NCI-H187 (cell line): Measurements from ENCODE around the gene PKN3.
A peak's percentile ranks its signal among the peaks of the same experiment; 100 is the strongest.

Source experiments
- DNase-seq, 2 experiments: peaks; one replicate each; lab custom pipeline; 2025; lab: John Stamatoyannopoulos, UW

The PKN3 gene

DNA sequence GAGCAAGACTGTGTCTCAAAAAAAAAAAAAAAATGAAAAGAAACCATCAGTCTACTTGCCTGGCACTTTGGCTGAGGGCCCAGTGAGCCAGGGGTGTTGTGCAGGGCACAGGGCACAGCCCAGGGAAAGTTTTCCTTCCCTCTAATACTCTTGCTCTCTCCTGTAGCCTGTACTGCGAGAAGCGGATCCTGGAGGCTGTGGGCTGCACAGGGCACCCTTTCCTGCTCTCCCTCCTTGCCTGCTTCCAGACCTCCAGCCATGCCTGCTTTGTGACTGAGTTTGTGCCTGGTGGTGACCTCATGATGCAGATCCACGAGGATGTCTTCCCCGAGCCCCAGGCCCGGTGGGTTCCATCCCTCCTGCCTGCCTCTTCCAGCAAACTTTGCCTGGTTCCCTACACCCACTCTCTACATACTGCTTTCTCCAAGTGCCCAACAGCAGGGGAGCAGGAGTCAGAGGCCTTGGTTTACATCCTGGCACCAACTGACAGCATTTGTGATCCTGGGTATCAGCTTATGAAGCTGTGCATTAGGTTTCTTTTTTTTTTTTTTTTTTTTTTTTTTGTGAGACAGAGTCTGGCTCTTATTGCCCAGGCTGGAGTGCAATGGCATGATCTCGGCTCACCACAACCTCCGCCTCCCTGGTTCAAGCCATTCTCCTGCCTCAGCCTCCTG is 14.4 kb downstream of the PKN3 start:
- DNase-seq: no peak

DNA sequence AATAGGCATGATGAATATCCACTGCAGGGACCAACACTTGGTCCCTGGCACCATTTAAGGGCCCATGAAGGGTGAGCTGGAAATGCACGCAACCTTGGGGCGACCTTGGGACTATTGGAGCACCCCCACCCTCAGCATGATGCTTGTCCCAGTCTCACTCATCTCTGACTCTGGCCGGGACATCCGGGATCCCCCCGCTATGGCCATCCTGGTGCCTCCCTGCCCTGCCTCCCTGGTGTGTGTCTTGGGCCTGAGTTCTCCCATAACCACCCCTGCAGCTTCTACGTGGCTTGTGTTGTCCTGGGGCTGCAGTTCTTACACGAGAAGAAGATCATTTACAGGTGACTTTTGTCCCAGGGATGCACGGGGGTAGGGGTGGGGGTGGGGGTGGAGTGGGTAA is 15.7 kb downstream of the PKN3 start:
- DNase-seq: no peak

DNA sequence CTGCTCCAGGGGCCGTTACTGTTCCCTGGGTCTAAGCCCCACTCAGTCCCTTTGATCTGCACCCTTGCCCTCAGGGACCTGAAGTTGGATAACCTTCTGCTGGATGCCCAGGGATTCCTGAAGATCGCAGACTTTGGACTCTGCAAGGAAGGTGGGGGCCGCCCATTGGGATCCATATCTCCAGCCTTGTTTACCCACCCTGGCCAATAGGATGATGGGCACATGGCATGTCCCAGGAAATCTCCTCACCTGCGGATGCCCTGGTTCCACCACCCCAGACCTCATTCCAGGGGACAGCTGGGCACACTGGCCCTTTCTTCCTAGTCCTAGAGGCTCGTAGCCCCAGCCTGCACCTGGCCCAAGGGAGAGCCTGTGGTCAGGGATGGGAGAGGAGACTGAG is 16.2 kb downstream of the PKN3 start:
- no peak for DNase-seq

DNA sequence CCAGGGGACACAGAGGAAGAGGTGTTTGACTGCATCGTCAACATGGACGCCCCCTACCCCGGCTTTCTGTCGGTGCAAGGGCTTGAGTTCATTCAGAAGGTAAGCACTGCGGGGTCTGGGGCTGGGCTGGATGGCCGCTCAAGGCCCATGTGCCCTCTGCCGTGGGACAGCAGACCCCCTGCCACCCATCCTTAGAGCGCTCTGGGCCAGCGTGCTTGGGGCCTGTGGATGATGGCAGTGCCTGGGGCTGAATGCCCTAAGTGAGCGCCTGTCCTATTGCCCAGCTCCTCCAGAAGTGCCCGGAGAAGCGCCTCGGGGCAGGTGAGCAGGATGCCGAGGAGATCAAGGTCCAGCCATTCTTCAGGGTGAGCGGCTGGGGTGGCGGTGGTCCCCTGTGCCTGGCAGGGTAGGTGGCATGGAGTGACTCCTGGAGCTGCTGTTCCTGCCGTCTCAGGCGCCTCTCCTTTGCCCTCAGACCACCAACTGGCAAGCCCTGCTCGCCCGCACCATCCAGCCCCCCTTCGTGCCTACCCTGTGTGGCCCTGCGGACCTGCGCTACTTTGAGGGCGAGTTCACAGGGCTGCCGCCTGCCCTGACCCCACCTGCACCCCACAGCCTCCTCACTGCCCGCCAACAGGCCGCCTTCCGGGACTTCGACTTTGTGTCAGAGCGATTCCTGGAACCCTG is 17.8 kb downstream of the PKN3 start:
- DNase-seq: no peak

DNA sequence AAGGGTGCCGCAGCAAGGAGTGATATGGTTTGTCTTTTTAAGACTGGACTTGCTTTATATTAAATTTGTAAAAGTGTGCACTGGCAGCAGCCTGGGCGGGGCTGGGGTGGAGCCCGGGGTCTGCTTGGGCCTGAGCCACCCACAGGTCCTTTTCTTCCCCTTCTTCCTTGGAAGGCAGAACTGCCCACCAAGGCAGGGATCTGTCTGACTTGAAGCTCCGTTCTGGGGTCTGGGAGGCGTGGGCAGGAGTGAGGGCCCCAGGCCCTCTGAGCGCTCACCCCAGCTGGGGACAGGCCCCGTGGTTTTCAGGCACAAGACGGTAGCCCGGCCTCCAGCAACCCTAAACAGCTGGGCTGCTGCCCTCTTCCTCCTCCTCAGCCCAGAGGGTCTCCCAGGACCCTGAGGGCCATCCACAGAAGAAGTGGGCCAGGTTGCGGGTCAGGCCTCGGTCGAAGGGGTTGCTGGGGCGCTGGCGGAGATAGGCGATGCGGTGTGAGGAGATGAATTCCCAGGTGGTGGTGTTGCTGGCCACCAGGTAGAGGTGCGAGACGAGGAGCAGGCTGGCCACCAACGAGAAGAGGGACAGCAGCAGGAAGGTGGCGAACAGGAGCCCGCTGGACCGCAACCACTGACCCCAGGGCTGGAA is 18.7 kb downstream of the PKN3 start:
- no peak for DNase-seq

DNA sequence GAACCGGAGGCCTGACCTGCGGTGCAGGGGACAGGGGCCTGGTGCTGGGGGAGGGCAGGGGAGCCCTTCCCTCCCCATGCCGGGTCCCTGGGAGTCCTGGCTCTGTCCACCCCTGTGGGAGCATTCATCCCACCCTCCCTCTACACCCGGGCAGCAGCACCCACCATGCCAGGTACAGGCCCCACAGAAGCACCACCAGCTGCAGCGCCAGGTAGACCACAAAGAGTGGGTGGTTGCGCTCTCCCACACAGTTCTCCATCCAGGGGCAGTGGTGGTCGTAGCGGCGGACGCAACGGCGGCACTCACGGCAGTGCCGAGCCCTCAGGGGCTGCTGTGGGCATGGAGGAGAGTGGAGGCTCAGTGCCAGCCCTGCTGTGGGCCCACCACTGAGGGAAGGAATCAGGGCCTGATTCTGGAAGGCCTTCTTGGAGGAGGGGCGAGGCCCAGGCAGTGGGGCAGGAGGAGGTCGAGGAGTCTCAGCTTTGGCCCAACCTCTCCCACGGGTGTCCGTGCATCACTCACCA is 19.2 kb downstream of the PKN3 start:
- DNase-seq: no peak

DNA sequence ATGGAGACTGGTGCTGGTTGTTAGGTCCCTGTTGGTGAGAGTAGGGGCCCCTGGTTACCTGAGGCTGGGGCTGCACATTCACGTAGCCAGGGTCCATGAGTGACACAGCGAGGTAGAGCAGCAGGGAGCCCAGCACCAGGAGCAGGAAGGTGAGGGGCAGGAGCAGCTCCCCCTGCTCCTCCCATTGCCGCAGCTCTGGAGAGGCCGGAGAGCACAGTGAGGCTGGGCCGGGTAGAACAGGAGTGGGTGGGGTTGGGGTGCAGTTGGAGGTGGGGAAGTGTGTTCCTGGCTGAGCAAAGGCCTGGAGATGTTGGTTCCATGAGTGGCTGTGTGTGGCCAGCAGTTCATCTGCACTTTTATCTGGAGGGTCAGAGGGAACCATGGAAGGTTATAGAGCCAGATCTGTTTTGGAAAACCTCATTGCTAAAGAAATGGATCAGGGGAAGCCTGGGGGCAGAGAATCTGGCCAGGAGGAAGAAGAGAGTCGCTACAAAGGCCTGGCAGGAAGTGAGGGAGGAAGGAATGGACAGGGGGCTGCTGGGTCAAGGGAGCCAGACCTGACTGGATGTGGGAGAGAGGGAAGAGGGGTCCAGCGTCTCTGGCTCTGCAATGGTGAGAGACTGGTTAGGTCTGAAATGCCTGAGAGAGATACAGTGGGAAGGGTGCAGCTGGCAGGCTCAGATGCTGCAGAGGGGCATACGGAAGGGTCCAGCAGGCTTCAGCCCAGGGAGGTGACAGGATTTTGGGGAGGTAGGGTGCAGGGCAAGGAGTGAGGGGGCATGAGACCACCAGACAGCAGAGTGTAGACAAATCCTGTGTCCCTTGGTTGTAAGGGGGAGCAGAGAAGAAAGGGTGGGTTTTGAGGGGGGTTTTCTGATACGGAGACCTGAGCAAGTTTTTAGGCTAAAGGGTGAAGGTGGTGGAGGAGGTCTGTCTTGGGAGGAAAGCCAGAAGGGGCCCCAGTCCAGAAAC is 20.4 kb downstream of the PKN3 start:
- DNase-seq: no peak

DNA sequence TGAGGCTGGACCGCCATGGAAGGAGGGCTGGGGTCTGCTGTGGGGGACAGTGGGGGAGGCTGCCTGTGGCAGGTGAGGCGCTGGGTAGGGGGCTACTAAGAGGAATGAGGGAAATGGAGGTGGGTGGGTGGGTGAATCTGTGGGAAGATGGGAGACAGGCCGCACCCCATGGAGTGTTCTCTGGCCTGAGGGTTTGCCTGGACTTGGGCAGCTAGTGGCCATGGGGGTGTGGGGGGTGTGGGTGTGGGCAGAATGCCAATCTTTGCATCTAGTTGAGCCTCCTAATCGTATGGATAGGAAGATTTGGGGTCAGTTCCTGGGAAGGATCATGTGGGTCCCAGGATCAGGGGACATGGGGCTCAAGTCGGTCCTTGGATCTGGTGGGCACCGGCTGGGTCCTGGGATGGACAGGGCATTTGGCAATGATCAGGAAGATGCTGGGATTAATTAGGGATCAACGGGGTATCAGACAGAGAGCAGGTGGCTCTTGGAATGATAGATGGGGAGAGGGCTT is 21.1 kb downstream of the PKN3 start:
- no peak for DNase-seq

DNA sequence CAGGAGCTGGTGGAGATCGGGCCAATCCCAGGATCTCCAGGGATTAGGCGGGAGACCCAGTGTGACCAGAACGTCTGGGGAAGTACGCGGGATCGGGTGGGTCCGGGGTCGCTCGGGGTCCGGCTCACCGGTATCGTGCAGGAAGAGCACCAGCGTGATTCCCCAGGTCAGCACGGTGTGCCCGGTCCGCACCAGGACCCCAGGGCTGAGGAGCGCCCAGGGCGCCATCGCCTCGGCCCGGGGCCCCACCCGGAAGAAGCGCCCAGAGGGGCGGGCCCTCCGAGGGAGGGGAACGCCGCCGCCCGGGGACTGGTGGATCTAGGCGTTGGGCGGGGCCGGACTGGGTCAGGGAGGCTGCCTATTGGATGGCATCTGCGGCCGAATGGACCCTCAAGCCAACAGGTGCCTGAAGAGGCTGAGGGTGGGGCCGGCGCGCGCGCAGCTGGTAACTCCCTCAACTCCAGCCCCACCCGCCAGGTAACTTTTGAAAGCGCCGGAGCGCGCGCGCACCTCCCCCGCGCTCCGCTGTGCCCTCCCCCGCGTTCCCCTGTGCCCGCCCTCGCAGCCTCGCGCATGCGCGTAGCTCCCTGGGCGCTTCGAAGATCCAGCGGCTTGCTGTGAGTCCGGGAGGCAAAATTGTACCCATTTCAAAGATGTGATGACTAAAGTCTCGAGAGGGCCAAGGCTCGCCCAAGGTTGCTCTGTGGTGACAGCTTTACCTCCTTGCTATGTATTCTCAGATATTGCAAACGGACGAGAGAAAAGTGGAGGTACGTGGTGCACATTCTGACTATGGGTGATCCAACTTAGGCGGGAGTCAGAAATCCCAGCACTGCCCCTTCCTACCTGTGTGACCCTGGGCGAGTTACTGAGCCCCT is 21.8 kb downstream of the PKN3 start, which contains the start of gene ZDHHC12:
TSS of gene ZDHHC12 (minus strand) at position 262 of the 878 bp plus-strand sequence. CDS start at position 228, 34 bp downstream.
- peak; percentile 94 for DNase-seq

DNA sequence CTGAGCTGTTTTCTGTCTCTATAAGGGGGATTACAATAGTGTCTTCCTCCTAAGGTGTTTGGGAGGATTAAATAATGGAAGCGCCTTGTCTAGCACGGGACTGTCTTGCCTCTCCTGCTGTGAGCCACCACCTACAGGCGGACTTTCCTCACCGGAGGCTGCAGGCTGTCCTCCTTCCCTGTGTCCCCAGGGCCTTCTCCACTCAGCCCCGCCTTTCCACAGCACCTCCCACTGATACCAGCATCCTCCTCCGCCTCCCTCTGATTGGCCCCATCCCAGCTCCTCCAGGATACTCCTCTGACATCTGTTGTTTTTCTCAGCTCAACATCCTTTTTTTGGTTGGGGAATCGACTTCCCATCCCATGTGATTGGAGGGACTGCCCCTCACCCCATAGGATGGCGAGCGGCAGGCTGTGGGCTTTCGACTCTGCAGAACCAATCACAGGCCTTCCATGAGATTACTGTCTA is 22.5 kb downstream of the PKN3 start:
- DNase-seq: peak in 1 of 2 experiments; percentile 30

DNA sequence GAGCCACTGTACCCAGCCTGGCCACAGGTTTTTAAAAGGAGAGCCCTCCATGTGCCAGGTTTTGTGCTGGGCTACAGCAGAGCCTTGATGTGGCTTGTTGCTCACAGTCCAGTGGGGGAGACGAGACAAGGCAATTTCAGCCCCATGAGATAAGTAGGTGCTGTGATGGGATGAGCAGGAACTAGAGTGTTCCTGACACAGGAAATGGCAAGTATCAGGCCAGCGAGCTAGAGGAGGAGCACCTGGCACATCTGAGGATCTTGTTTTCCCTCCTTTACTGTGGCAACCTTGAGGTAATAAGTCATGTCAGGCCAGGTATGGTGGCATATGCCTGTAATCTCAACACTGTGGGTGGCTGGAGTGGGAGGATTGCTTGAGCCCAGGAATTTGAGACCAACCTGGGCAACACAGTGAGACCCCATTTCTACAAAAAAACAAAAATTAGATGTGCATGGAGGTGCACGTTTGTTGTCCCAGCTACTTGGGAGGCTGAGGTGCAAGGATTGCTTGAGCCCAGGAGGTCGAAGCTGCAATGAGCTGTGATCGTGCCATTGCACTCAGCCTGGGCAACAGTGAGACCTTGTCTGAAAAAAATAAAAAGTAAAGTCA is 25.4 kb downstream of the PKN3 start:
- DNase-seq: no peak

DNA sequence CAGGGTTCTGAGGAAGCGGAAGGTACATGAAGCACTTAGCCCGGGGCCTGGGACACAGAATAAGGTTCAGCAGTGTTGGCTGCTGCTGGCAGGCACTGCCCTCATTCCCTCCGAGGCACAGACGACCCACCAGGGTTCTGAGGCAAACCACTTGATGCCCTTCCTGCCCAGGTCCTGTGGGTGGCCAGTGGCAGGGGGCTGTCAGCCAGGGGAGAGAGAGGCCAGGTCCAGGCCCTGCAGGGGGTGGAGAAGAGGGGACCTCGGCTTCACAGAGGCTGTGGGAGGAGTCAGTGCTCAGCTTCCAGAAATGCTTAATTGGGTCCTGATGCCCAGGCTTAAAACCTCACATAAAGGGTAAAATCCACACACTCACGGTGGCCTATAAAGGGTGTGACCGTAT is 26.0 kb downstream of the PKN3 start:
- DNase-seq: no peak

DNA sequence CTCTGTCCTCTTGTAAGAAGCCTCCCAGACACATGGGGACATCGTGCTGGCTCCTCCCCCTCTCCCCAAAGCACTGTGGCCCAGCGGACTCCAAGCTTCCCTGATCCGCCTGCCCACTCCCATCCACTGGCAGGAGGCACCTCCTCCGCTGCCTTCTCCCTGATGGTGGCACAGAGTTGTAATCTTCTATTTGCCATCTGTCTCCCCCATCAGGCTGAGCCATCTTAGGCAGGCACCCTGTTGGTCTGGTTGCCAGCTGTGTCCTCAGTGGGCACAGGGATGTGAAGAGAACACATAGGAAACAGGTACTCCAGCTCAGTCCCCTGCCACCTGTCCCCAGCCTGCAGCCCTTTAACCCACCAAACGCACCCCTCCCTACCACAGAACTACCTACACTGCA is 27.0 kb downstream of the PKN3 start:
- no peak for DNase-seq

DNA sequence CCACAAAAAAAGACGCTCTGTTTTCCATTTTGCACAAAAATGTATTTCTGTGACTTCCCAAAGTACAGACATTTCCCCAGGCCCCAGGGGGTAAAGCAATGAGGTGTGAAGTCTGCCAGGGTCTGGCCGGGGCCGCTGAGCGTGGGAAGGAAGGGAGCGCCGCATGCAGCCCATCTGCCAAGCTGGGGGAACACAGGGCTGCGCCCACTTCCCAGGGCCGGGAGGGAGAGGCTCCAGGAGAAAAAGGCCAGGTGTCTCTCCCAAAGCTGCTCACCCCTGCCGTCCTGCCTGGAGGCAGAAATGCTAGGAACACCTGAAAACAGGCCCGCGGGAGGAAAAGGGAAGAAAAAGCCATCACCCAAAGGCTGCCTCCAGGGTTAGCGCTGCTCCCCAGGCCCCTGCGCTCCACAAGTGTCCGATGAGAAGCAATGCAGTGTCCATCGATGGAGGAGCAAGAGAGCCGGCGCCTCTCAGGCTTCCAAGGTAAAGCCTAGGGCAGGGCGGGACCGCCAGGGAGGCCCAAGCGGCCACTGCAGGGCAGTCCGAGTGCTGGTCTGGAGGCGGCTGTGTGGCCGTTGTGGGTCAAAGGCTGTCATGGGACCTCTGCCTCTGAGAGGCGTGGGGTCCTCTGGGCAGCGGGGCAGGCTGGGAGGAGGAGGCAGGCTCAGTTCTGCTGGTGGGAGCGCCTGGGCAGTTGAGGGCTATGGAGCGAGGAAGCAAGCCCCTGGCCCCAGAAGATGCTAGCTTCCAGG is 27.6 kb downstream of the PKN3 start:
- no peak for DNase-seq

DNA sequence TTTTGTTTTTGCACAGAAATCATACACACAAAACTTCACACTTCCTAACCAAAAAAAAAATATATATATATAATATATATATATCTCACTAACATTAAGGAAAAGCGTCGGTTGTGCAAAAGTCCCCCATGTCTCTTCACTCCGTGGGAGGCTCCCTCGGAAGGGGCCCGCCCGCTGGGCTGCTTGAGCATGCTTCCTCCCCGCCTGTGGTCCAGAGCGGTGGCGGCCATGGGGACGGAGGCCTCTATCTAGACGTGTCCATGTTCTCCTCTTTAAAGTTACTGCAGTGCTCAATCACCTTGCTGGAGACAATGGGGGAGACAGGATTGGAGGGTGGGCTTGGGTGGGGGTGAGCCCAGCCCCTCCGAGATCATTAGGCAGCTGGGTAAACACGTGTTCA is 28.8 kb downstream of the PKN3 start:
- DNase-seq: no peak

DNA sequence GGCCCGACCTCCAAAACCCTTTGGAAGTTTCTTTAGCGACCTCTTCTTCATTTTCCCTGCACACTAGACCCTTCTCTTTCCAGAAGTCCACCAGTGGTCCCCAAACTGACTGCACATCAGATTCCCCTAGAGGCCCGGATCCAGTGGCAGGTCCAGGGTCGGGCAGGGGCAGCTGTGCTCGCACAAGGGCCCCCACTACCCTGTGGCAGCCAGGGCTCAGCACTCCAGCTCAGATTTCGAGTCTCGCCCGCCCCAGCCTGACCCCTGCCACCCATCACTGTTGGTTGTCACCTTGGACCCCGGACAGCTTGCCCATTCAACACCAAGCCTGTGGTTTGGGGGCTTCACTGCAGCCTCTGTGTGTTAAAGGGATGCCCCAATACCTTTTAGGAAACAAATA is 29.4 kb downstream of the PKN3 start:
- DNase-seq: no peak

DNA sequence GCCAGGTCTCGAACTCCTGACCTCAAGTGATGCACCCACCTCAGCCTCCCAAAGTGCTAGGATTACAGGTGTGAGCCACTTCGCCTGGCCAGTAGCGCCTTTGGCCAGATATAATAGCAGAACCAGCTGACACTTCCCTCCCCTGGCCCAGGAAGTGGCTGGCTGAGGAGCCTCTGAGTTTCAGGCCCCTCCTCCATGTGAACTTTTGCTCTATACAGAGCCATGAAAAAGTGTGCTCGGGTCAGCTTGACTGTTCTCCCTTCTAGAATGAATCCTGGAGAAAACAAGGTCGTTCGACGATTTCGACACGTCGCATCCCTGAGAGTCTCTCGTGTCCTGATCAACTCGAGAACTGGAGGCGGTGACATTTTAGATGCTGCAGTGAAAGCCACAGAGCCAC is 30.3 kb downstream of the PKN3 start:
- no peak for DNase-seq

DNA sequence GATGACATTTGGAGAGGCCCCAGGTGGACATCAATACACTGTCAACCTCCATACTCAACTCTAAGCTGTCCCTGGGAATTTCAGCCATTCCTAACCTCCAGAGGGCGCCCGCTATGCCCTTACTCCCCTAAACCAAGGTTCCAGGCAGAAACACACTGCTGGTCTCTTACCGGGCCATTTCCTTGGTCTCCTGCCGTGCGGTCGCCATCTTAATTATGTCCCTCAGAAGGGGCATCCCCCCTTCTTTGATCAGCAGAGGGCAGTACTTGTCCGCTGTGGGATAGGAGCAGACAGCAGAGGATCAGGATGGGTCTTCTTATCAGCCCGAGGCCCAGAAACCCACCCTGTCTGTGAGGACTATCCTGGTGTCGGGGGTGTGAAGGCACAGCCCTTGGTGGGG is 31.0 kb downstream of the PKN3 start:
- DNase-seq: peak; percentile 37 to 73

DNA sequence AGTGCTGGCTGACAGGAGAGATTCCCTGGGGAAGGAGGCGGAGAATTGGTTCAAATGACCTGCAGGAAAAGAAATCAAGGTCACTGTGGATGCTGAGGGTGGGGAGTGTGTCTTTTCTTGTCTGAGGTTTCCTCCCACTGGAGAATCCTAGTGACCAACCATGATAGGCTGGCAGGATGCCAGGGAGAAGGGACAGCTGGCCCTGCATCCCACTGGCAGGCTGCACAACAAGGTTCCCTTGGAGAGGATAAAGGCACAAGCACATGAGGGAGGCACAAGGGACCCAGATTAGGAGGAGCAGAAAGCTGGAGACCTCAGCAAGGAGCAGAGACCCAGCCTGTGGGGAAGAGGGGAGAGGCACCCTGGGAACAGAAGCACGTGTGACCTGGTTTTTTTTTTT is 33.1 kb downstream of the PKN3 start:
- no peak for DNase-seq
